HG03342 (cell line): ENCODE results near the gene SGIP1.
"Not testable (repeated sequence)": the region's sequence is repeated elsewhere in the genome, so short reads cannot be mapped to it uniquely, and the experiment has no call there.

Source experiments
- ATAC-seq: cut with Tn5 transposase; IDR thresholded peaks from one replicate; pipeline ENCODE4 v1.9.1; 2021; ENCODE audit warnings: mild to moderate bottlenecking, moderate library complexity; ENCODE audit not compliant: unreplicated experiment

The SGIP1 gene

DNA sequence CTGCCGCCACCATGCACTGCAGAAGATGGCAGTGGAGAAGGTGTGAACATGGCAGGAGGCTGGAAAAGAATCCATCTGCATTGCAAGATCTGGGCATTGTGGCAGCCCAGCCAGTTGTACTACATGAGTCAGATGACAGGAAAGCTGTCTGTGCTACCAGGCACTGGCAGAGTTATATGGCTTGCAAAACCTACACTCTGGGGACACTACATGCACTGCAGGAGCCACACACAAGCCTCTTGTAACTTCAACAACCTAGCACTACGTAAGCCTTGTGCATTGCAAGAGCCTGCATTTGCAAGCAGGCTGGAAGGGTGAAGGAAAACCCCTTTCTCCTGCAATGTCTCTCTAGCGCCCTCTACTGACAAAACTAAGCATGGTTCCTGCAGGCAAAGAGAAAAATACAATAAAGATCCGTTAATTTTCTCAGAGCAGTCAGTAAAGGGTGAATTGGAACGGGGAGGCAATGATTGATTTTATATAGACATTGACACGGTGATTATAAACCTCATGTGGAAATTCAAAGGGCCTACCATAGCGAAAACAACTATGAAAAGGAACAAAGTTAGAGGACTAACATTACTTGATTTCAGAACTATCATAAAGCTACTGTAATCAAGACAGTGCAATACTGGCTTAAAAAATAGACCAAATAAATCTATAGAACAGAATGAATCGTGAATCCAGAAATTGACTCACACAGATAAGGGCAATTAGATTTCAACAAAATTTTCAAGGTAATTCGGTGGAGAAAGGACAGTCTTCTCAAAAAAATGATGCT lies 192.1 kb downstream of the SGIP1 start:
- peak; percentile 78 for ATAC-seq

DNA sequence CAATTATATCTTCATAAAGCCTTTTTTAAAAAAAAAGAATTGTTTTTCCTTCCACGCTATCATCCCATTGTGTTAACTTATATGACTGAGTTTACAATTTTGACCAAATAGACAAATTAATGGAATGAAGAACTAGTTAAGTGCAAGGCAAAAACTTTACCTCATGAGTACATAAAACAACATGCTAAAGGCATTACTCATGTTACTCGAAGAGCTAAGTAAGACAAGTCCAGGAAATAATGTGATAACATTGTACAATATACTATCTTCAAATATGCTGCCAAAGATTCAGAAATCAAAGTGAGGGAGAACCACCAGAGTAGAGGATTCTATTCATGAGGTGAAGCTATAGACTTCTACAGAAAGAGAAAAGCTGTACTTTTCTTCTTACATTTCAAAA lies 194.1 kb downstream of the SGIP1 start:
- ATAC-seq = no peak

DNA sequence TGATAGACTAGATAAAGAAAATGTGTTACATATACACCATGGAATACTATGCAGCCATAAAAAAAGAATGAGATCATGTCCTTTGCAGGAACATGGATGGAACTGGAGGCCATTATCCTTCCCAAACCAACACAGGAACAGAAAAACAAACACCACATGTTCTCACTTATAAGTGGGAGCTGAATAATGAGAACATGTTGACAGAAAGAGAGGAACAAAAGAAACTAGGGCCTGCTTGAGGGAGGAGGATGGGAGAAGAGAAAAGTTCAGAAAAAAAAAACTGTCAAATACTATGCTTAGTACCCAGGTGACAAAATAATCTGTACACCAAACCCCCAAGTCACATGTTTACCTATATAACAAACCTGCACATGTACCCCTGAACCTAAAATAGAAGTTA lies 194.8 kb downstream of the SGIP1 start:
- not testable (repeated sequence) for ATAC-seq

DNA sequence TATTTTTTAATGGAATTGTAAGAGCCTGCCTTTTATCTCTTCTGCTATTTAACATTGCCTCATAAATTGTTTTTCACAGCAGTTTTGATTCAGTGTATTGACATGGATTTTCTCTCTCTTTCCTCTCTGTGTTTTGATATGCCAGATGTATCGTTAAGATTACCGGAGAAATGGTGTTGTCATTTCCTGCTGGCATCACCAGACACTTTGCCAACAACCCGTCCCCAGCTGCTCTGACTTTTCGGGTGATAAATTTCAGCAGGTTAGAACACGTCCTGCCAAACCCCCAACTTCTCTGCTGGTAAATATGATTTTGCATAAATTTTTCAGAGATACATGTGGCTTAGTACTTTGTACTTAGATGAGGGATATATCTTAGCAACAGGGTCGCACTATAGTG lies 195.2 kb downstream of the SGIP1 start:
- no peak for ATAC-seq

DNA sequence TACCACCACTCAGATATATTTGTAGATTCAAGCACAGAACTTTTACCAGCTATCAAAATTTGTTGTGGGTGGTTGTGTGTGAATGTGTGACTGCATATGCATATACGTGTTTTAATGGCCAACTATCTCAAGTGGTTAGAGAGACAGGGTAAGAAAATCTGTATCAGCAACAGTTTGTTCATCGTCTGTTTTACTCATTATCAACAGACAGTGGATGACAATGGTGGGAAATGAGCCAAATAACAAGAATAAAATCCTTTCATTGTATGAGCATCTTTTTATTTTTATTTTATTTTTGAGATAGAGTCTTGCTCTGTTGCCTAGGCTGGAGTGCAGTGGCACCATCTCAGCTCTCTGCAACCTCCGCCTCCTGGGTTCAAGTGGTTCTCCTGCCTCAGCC lies 195.6 kb downstream of the SGIP1 start:
- ATAC-seq = no peak

DNA sequence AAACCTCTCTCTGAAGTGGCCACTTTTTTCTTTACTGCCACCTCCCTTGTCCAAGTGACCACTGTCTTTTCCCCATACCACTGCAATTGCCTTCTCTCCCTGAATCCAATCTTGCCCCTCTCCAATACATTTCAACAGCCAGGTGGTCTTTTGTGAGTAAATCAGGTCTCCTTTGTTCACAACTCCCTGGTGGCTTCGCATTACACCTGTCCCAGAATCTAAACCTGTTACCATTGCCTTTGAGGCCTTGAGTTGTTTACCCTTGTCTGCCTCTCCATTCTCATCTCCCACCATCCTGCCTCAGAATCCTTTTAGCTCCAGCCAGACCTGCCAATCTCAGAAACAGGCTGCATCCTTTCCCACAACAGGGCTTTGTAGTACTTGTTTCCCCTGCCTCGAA lies 196.5 kb downstream of the SGIP1 start:
- ATAC-seq = no peak

DNA sequence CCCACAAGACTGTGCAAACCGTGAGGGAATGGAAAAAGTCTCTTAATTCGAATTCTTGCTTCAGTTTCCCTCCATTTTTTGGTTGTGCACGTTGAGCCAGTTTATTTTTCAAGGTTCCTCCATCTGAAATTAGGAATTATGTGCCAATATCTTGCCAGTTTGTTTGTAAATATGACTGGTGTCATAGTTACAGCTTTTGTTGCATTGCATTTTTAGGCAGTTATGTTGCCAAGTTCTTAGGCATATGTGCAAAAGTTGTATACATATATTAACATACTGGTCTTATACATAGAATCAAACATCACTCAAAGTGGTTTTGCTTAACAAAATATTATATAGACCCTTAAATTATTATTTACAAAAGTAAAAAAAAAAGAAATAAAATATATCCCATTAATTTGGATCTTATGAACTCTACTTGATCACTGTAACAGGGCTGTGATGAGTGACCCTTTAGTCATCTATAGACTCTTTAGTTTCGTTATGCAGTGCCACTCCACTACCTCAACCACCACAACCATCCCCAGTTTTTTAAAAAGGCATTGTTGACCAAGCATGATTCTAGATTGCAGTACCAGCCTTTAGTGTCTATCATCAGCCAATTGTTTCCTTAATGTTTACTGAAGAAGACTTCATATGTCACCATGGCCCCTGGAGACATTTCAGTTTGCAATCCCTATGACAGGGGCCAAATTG lies 197.4 kb downstream of the SGIP1 start:
- peak; percentile 72 for ATAC-seq

DNA sequence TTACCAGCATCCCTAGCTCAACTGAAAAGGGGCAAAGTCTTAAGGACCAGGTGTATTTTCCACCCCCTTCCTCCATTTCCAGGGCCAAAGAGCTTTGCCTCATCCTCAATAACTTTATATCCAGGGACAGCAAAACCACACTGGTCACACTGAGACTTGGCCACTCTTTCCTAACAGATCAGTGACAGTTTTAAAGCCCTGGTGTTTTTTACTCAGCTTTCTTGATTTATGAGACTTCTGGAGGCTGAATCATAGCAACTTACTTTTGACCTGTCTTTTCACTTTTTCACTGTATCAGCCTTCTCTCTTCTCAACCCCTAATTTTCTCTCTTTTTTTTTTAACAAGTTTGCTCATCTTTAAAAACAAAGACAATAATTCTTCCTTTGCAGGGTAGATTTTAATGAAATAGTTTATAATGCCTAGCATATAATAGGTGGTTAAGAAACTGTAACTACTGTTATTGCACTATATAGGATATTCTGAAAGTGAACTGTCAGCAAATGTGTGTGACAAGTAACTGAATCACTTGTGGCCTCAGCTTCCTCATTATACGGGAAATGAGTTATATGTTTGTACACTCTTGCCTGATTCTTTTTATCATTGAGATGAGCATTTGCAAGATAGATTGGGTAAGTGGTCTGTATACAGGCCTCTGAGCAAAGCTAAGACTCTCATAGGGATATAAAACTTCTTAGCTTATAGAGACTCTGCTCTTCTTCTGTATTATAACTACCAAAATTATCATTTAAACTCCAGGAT lies 198.6 kb downstream of the SGIP1 start:
- ATAC-seq = peak; percentile 67

DNA sequence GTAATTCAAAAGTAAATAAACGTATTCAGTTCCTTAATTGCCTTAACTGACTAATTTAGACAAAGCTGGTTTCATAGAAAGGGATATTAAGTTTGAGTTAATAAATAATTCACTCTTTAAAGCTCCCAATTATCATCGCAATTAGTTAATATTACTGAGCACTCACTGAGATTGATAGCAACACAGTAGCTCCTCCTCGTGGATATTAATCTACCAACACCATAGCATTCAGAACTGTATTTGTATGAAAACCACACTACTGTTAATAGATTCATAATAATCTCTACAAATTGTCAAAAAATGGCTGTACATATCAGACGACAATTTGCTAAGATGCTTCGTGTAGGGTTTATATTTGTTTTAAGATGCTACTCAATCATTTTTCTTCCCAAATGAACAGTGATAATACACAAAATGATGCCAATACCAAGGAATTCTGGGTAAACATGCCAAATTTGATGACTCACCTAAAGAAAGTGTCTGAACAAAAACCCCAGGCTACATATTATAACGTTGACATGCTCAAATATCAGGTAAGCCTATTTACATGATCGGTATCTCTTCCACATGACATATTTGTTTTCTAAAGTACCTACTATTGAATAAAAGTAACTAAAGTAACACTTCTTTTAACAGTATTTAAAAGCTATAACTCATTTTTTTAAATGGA lies 199.5 kb downstream of the SGIP1 start:
- ATAC-seq = no peak

DNA sequence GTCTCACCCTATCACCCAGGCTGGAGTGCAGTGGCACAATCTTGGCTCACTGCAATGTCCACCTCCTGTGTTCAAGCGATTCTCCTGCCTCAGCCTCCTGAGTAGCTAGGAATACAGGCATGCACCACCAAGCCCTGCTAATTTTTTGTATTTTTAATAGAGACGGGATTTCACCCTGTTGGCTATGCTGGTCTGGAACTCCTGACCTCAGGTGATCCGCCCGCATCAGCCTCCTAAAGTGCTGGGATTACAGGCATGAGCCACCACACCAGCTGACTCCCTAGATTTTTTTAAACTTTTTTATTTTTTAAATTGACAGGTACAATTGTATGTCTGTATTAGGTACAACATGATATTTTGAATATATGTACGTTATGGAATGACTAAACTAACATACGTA lies 200.6 kb downstream of the SGIP1 start:
- not testable (repeated sequence) for ATAC-seq

DNA sequence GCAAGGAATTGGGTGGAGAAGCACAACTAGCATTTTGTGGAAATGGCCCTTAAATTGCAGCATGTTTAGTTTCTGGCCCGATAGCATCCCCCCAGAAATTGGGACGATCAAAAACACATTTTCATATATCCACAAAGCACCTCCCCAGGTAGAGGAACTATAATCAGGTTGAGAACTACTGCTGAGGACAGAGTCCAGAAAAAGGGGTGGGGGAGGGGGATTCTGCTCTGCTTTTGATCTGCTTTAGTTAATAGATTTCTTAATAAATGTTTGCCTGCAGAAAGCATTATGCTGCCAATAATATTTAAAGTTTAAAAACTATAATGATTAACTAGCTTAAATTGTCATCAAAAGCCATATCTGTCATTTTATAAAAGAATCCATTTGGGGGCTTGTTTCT lies 203.9 kb downstream of the SGIP1 start:
- no peak for ATAC-seq

DNA sequence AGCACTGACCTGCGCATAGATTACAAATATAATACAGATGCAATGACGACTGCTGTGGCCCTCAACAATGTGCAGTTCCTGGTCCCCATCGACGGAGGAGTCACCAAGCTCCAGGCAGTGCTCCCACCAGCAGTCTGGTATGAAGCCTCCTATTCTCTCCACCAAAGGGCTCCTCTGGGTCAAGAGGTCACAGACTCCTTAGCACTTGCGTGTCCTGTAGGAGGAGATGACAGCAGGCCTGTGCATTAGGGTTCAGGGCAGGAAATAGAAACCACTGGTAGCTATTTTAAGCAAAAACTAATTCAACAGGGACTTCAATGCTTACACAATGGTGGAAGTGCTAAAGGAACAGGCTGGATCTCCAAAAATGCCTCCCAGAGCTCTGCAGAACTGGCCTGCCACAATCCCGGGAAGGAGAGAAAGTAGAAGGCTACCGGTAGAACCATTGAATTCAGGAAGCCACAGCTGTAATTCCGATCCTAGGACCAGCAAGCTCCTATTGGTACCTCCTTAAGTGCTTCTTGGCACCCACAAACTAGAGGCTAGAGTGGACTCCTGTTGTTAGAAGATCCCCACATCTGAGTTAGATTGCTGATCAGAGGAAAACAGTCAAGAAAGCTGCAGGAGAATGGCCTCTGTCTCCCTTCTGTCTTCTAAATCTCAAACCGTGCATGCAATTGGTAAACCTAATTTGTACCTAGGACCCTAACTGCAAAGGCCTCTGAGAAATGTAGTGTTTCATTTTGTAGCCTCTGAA lies 205.6 kb downstream of the SGIP1 start:
- peak; percentile 86 for ATAC-seq

DNA sequence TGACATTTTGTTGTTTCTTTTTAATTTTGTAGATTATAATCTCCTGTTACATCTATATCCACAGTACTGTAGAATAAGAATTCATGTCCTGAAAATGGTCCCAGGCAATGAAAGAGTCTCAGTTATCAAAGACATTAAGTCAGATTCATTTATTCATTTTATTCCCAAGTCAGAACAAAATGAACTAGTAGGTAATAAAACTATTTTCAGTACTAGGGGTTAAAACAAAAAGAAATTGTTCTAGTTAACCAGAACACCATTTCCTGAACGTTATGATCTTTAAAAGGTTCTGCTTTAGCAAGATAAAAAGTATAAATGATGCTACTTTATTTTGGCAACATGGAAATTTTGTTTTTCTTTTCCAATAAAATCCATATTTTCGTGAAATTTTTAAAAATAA lies 211.5 kb downstream of the SGIP1 start:
- no peak for ATAC-seq

DNA sequence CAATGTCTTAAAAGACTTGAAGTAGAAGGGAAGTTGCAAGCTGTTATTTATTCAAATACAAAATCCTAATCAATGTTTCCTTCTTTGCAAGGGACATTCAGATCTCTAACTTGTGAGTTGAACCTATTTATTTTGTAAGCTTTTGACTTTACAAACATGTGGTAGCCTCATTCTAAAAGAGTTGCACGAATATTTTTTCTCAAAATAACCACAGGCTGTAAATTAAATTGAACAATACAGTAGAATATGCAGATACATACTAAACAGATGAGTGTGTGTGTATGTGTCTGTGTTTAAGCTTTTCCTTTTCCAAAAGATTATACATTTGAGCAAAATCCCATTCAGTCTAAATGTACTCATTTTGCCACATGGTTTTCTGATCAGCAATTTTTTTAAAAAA lies 213.5 kb downstream of the SGIP1 start:
- no peak for ATAC-seq

DNA sequence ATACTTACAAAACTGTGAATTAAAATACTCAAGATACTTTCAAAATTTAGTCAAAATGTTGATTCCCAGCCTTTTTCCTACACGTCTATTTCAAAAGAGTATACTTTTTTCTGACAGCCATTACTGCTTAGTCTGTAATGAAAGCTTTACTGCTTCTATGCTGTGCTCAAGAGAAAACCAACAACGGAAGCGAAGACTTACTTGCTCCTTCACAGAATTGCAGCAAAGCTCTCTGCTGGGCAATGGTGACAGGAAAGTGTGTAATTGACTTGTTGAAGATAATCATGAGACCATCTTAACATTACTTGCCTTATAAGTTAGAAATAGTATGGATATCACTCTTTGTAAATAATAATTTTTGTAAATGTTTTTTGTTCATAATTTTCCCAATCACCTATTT lies 216.6 kb downstream of the SGIP1 start:
- ATAC-seq = no peak

DNA sequence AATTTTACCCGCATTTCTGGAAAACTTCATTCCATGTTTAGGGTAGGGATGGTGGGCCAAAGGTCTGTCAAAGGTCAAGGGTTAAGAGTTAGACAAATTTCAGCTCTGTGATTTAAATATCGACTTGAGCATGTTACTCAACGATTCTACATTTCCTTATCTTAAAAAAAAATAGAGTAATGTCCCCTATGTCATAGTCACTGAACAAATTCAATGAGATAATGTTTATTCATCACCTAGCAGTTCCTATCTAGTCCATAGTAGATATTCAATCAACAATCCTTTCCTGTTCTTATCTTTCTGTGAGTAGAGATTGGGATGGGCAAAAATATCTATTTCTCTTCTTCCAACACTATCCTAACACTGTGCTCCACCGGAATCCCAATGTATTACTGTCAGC lies 217.2 kb downstream of the SGIP1 start:
- no peak for ATAC-seq

DNA sequence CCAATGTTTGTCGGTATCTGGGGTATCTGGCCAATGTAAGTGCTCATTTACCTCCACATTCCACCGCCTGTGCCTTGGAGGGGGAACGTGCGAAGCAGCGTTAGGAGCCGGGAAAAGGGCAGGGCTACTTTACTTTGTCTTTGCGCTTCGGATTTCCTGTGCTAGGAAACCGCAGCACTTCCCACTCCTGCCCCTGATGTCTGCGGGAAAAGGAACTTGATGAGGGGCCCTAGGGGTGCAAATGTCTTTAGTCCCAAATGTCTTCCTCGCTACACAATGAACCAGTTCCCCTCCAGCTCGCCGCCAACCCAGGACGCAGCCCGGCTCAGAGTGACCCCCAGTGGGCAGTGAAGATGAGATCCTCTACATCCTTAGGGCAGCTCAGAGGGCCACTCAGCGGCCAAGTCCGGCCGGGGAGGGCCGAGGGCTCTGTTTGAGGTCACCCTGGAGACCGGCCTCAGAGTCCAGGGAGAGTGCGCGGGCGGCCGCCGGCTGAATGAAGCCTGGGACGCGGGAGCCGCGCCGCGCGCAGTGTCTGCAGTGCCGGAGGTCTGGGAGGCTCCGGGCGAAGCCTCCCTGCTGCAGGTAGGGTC lies 218.1 kb downstream of the SGIP1 start, which contains the start of gene DYNLT5:
TSS of gene DYNLT5 (plus strand) at position 460 of the 593 bp plus-strand sequence. CDS start 2,200 bp downstream, outside the sequence.
- ATAC-seq = no peak

DNA sequence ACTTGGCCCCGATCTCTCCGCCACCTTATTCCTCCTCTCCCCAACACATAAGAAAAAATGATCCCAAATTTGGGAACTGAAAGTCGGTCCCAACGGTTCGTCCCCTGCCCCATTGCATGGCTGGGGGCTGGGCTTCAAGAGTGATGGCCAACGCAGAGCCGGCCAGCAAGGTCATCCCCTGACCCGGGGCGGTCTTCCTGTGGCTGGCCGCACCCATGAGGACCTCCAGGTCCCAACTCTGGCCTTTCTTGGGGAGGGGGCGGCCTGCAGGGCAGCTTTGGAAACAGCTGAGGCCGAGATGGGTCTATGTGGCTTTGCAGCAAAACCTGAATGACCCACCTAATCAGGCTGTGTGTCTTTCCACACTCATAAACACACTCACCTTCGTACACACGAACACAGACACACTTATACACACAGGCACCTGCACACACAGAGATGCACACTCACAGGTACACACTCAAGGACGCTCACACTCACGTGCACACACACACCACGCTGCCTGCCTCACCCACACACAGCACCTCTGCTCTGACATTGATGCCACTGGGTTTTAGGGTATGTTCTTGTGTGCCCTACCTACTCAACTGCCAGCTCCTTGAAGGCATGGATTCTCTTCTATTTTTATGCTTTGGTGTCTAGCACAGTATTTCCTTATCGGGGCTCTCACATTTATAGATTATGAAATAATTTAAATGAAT lies 218.9 kb downstream of the SGIP1 start:
- ATAC-seq = no peak

DNA sequence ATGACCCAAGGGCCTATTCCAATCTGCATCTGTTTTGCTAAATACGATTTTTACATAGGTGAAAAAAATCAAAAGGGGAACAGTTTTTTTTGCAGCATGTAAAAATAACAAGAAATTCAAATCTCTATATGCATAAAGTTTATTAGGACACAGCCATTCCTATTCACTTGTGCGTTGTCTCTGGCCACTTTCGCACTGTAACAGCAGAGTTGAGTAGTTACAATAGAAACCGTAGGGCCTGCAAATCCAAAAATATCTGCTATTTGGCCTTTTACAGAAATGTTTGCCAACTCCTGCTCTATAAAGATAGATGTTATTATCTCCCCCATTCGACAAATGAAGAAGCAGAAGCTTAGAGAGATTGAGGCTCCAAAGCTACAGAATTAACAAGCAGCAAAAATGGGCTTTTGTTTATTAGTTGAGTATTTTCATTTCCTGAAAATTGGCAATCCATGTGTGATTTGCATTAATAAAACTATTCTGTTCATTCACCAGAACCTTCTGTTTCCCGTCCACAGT lies 223.8 kb downstream of the SGIP1 start:
- ATAC-seq = no peak
